ENCODE data around the gene MAPRE3.

DNA sequence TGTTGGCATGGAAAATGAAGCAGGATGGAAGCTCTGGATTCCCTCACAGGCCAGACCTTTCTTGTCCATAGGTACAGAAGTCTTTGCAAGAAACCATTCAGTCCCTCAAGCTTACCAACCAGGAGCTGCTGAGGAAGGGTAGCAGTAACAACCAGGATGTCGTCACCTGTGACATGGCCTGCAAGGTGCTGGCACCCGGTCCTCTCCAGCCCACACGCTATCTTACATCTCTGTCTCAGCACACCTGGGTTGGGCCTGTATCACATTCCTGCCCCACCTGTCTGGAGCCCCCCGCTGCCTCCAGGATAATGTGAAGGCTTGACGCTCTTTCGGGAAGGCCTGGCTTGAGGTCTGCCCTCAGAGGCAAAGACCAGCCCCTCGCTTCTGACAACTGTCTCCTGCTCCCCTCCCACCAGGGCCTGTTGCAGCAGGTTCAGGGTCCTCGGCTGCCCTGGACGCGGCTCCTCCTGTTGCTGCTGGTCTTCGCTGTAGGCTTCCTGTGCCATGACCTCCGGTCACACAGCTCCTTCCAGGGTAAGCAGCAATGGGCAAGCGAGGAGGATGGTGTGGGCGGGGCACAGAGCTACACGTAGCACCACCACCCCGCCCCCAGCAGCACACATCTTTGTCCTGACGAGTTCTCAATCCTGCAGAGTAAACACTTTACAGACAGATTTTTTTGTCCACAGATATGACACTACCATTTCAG is 68.3 kb downstream of the MAPRE3 start:
- TF ChIP-seq, protein P1, sequence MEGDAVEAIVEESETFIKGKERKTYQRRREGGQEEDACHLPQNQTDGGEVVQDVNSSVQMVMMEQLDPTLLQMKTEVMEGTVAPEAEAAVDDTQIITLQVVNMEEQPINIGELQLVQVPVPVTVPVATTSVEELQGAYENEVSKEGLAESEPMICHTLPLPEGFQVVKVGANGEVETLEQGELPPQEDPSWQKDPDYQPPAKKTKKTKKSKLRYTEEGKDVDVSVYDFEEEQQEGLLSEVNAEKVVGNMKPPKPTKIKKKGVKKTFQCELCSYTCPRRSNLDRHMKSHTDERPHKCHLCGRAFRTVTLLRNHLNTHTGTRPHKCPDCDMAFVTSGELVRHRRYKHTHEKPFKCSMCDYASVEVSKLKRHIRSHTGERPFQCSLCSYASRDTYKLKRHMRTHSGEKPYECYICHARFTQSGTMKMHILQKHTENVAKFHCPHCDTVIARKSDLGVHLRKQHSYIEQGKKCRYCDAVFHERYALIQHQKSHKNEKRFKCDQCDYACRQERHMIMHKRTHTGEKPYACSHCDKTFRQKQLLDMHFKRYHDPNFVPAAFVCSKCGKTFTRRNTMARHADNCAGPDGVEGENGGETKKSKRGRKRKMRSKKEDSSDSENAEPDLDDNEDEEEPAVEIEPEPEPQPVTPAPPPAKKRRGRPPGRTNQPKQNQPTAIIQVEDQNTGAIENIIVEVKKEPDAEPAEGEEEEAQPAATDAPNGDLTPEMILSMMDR (IDR thresholded peaks at IDR 0.05; ENCODE audit: insufficient read depth, low read depth, low read length): no peak
- TF ChIP-seq EZH2 (IDR thresholded peaks at IDR 0.05; ENCODE audit: insufficient read depth, low read length): no peak
